Measurements from ENCODE around the gene TAS2R1.

The TAS2R1 gene

GRCh38 chr5:9657819-9658218 lies 27.7 kb upstream of the TAS2R1 start:
- Histone ChIP-seq H3K36me3 (no peaks in the 10 kb centered on the region), H3K4me3 (ENCODE audit: low read depth, low read length) (no peak overlapping the region), H3K9me3 (no peaks in the 10 kb centered on the region), H3K4me1 (no peaks in the 10 kb centered on the region), H3K27me3 (no peaks in the 10 kb centered on the region; the same call in 1 of the 2 replicates)
- DNase-seq: no peak
- no peak for TF ChIP-seq CTCF (IDR thresholded peaks at IDR 0.05; ENCODE audit: low read depth, low read length)

- H3K36me3 ChIP-seq: no peaks in the 10 kb centered on the region
- no peak for TF ChIP-seq CTCF (IDR thresholded peaks at IDR 0.05; ENCODE audit: low read depth, low read length)
- no peaks in the 10 kb centered on the region for H3K4me1 ChIP-seq
- DNase-seq: no peak
- no peak overlapping the region for H3K4me3 ChIP-seq (ENCODE audit: low read depth, low read length)
- H3K9me3 ChIP-seq: no peaks in the 10 kb centered on the region
- no peaks in the 10 kb centered on the region; the same call in 1 of the 2 replicates for H3K27me3 ChIP-seq
Observed at GRCh38 chr5:9655641-9656040, 25.5 kb upstream of the TAS2R1 start.

GRCh38 chr5:9654886-9655285 lies 24.7 kb upstream of the TAS2R1 start:
- no peak for TF ChIP-seq CTCF (IDR thresholded peaks at IDR 0.05; ENCODE audit: low read depth, low read length)
- H3K9me3 ChIP-seq: no peaks in the 10 kb centered on the region
- H3K27me3 ChIP-seq: no peaks in the 10 kb centered on the region
- no peak for DNase-seq
- H3K4me1 ChIP-seq: no peaks in the 10 kb centered on the region
- no peak overlapping the region for H3K4me3 ChIP-seq (ENCODE audit: low read depth, low read length)
- no peaks in the 10 kb centered on the region for H3K36me3 ChIP-seq

GRCh38 chr5:9653811-9654210 lies 23.7 kb upstream of the TAS2R1 start:
- H3K36me3 ChIP-seq: no peaks in the 10 kb centered on the region
- no peak for DNase-seq
- no peak for TF ChIP-seq CTCF (IDR thresholded peaks at IDR 0.05; ENCODE audit: low read depth, low read length)
- H3K27me3 ChIP-seq: no peaks in the 10 kb centered on the region
- H3K9me3 ChIP-seq: no peaks in the 10 kb centered on the region
- no peak overlapping the region for H3K4me3 ChIP-seq (ENCODE audit: low read depth, low read length)
- H3K4me1 ChIP-seq: no peaks in the 10 kb centered on the region

- no peak for TF ChIP-seq CTCF (IDR thresholded peaks at IDR 0.05; ENCODE audit: low read depth, low read length)
Observed at GRCh38 chr5:9653061-9653460, 22.9 kb upstream of the TAS2R1 start.

GRCh38 chr5:9652295-9652694 lies 22.1 kb upstream of the TAS2R1 start:
- TF ChIP-seq CTCF (IDR thresholded peaks at IDR 0.05; ENCODE audit: low read depth, low read length): no peak

More at GRCh38 chr5:9653061-9653460, 22.9 kb upstream of the TAS2R1 start:
- Histone ChIP-seq H3K9me3 (no peaks in the 10 kb centered on the region), H3K36me3 (no peaks in the 10 kb centered on the region), H3K4me3 (ENCODE audit: low read depth, low read length) (no peak overlapping the region), H3K4me1 (no peaks in the 10 kb centered on the region), H3K27me3 (no peaks in the 10 kb centered on the region)
- no peak for DNase-seq

More at GRCh38 chr5:9652295-9652694, 22.1 kb upstream of the TAS2R1 start:
- H3K36me3 ChIP-seq: no peaks in the 10 kb centered on the region
- H3K9me3 ChIP-seq: no peaks in the 10 kb centered on the region
- no peak overlapping the region for H3K4me3 ChIP-seq (ENCODE audit: low read depth, low read length)
- no peak for DNase-seq
- H3K27me3 ChIP-seq: no peaks in the 10 kb centered on the region
- no peaks in the 10 kb centered on the region for H3K4me1 ChIP-seq
